Measurements from ENCODE around the gene DPPA2.
A peak's percentile ranks its signal among the peaks of the same experiment; 100 is the strongest.

Gene DPPA2

GRCh38 chr3:109334572-109334971 is 18.3 kb upstream of the DPPA2 start:
- no peak for DNase-seq
- 20% methylated on average over 1 of the region's 1 CpG for WGBS
- Histone ChIP-seq H2AK5ac (ENCODE audit: low read length, severe bottlenecking) (no peak overlapping the region), H3K14ac (ENCODE audit: low read length in 2 of 2) (no peak overlapping the region), H4K91ac (ENCODE audit: low read length) (no peak overlapping the region), H3K79me1 (replicated peaks; ENCODE audit: low read length, poor library complexity, severe bottlenecking) (no peaks in the 10 kb centered on the region), H3K4me3 (ENCODE audit: insufficient read depth in 1 of 2, low read depth in 1 of 2, low read length in 2 of 2) (no peak overlapping the region), H4K8ac (ENCODE audit: low read length) (no peak overlapping the region), H2BK5ac (ENCODE audit: low read depth, low read length, poor library complexity, severe bottlenecking) (no peak overlapping the region), H3K27ac (ENCODE audit: low read length, poor library complexity, severe bottlenecking) (no peak overlapping the region), H2BK15ac (ENCODE audit: low read depth, poor library complexity, severe bottlenecking) (no peak overlapping the region), H2BK12ac (ENCODE audit: low read length in 2 of 2) (no peak overlapping the region), H3K4me2 (ENCODE audit: low read length, poor library complexity, severe bottlenecking) (no peak overlapping the region), H3K27me3 (ENCODE audit: control insufficient read depth in 1 of 2, insufficient read depth in 1 of 2, low read length in 2 of 2) (no peaks in the 10 kb centered on the region), H3K4ac (ENCODE audit: low read depth in 1 of 2, low read length in 2 of 2) (no peak overlapping the region), H3K36me3 (ENCODE audit: control insufficient read depth in 1 of 2, insufficient read depth in 2 of 2, low read depth in 1 of 2, low read length in 2 of 2) (no peaks in the 10 kb centered on the region), H2BK120ac (ENCODE audit: low read depth, low read length) (no peak overlapping the region), H3K9ac (ENCODE audit: low read length) (no peak overlapping the region), H3K9me3 (ENCODE audit: control insufficient read depth, low read length) (no peaks in the 10 kb centered on the region), H3K4me1 (ENCODE audit: control insufficient read depth, insufficient read depth, low read depth, low read length) (peaks cover 6% of the 10 kb centered on the region), H3K18ac (ENCODE audit: low read depth in 1 of 2, low read length in 2 of 2) (no peak overlapping the region), H3K23ac (ENCODE audit: low read length in 2 of 2) (no peak overlapping the region), H2AFZ (ENCODE audit: low read depth, low read length) (no peak overlapping the region)

DNA sequence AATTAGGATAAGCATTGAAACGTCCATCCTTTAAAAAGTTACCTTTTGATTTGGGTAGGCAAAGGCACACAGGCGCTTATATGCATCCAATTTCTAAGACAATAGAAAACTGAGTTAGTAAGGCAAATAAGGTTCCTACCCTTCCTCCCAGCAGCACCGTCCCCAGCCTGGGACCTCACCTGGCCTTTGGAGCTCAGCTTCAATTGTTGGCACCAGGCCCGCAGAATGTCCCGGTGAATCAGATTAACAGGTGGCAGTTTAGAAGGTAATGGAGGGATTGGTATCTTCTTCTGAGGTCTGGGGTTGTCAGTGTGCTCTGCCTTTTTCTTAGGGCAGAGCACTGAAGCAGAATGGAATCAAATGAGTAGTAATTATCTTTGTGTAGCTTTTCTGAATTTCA is 15.4 kb upstream of the DPPA2 start:
- Histone ChIP-seq H3K27me3 (ENCODE audit: control insufficient read depth in 1 of 2, insufficient read depth in 1 of 2, low read length in 2 of 2) (no peaks in the 10 kb centered on the region), H4K8ac (ENCODE audit: low read length) (no peak overlapping the region), H3K79me1 (replicated peaks; ENCODE audit: low read length, poor library complexity, severe bottlenecking) (no peaks in the 10 kb centered on the region), H2BK15ac (ENCODE audit: low read depth, poor library complexity, severe bottlenecking) (no peak overlapping the region), H2BK12ac (ENCODE audit: low read length in 2 of 2) (no peak overlapping the region), H3K27ac (ENCODE audit: low read length, poor library complexity, severe bottlenecking) (no peak overlapping the region), H2AK5ac (ENCODE audit: low read length, severe bottlenecking) (no peak overlapping the region), H2AFZ (ENCODE audit: low read depth, low read length) (no peak overlapping the region), H3K4me3 (ENCODE audit: insufficient read depth in 1 of 2, low read depth in 1 of 2, low read length in 2 of 2) (no peak overlapping the region), H3K4me1 (ENCODE audit: control insufficient read depth, insufficient read depth, low read depth, low read length) (no peaks in the 10 kb centered on the region), H3K4me2 (ENCODE audit: low read length, poor library complexity, severe bottlenecking) (no peak overlapping the region), H3K36me3 (ENCODE audit: control insufficient read depth in 1 of 2, insufficient read depth in 2 of 2, low read depth in 1 of 2, low read length in 2 of 2) (no peaks in the 10 kb centered on the region), H3K18ac (ENCODE audit: low read depth in 1 of 2, low read length in 2 of 2) (no peak overlapping the region), H2BK120ac (ENCODE audit: low read depth, low read length) (no peak overlapping the region), H2BK5ac (ENCODE audit: low read depth, low read length, poor library complexity, severe bottlenecking) (no peak overlapping the region), H3K9ac (ENCODE audit: low read length) (no peak overlapping the region), H3K4ac (ENCODE audit: low read depth in 1 of 2, low read length in 2 of 2) (no peak overlapping the region), H3K9me3 (ENCODE audit: control insufficient read depth, low read length) (no peaks in the 10 kb centered on the region), H3K14ac (ENCODE audit: low read length in 2 of 2) (no peak overlapping the region), H3K23ac (ENCODE audit: low read length in 2 of 2) (no peak overlapping the region), H4K91ac (ENCODE audit: low read length) (peak overlapping the region; percentile 22)
- WGBS: 97% methylated on average over 3 of the region's 5 CpGs
- no peak for DNase-seq

GRCh38 chr3:109330405-109330804 is 14.1 kb upstream of the DPPA2 start:
- Histone ChIP-seq H3K27me3 (ENCODE audit: control insufficient read depth in 1 of 2, insufficient read depth in 1 of 2, low read length in 2 of 2) (no peaks in the 10 kb centered on the region), H3K14ac (ENCODE audit: low read length in 2 of 2) (no peak overlapping the region), H3K9ac (ENCODE audit: low read length) (no peak overlapping the region), H3K79me1 (replicated peaks; ENCODE audit: low read length, poor library complexity, severe bottlenecking) (no peaks in the 10 kb centered on the region), H3K36me3 (ENCODE audit: control insufficient read depth in 1 of 2, insufficient read depth in 2 of 2, low read depth in 1 of 2, low read length in 2 of 2) (no peaks in the 10 kb centered on the region), H2BK120ac (ENCODE audit: low read depth, low read length) (no peak overlapping the region), H2BK12ac (ENCODE audit: low read length in 2 of 2) (no peak overlapping the region), H3K4me2 (ENCODE audit: low read length, poor library complexity, severe bottlenecking) (no peak overlapping the region), H3K18ac (ENCODE audit: low read depth in 1 of 2, low read length in 2 of 2) (no peak overlapping the region), H4K8ac (ENCODE audit: low read length) (no peak overlapping the region), H3K4ac (ENCODE audit: low read depth in 1 of 2, low read length in 2 of 2) (no peak overlapping the region), H2BK15ac (ENCODE audit: low read depth, poor library complexity, severe bottlenecking) (no peak overlapping the region), H2AK5ac (ENCODE audit: low read length, severe bottlenecking) (no peak overlapping the region), H3K4me3 (ENCODE audit: insufficient read depth in 1 of 2, low read depth in 1 of 2, low read length in 2 of 2) (no peak overlapping the region), H4K91ac (ENCODE audit: low read length) (no peak overlapping the region), H3K4me1 (ENCODE audit: control insufficient read depth, insufficient read depth, low read depth, low read length) (no peaks in the 10 kb centered on the region), H3K9me3 (ENCODE audit: control insufficient read depth, low read length) (no peaks in the 10 kb centered on the region), H2AFZ (ENCODE audit: low read depth, low read length) (no peak overlapping the region), H3K23ac (ENCODE audit: low read length in 2 of 2) (no peak overlapping the region), H2BK5ac (ENCODE audit: low read depth, low read length, poor library complexity, severe bottlenecking) (no peak overlapping the region), H3K27ac (ENCODE audit: low read length, poor library complexity, severe bottlenecking) (no peak overlapping the region)
- 86% methylated on average over 6 of the region's 7 CpGs for whole genome bisulfite sequencing
- no peak for DNase-seq

GRCh38 chr3:109328202-109328601 is 11.9 kb upstream of the DPPA2 start:
- no peak overlapping the region for H3K14ac ChIP-seq (ENCODE audit: low read length in 2 of 2)
- no peaks in the 10 kb centered on the region for H3K79me1 ChIP-seq (replicated peaks; ENCODE audit: low read length, poor library complexity, severe bottlenecking)
- H3K18ac ChIP-seq (ENCODE audit: low read depth in 1 of 2, low read length in 2 of 2): no peak overlapping the region
- H3K27ac ChIP-seq (ENCODE audit: low read length, poor library complexity, severe bottlenecking): no peak overlapping the region
- no peak for DNase-seq
- no peak overlapping the region for H2BK120ac ChIP-seq (ENCODE audit: low read depth, low read length)
- no peak overlapping the region for H3K9ac ChIP-seq (ENCODE audit: low read length)
- H3K23ac ChIP-seq (ENCODE audit: low read length in 2 of 2): no peak overlapping the region
- WGBS: 92% methylated on average over 2 of the region's 3 CpGs
- no peak overlapping the region for H2BK5ac ChIP-seq (ENCODE audit: low read depth, low read length, poor library complexity, severe bottlenecking)
- H2BK12ac ChIP-seq (ENCODE audit: low read length in 2 of 2): no peak overlapping the region
- no peaks in the 10 kb centered on the region for H3K36me3 ChIP-seq (ENCODE audit: control insufficient read depth in 1 of 2, insufficient read depth in 2 of 2, low read depth in 1 of 2, low read length in 2 of 2)
- H3K4me1 ChIP-seq (ENCODE audit: control insufficient read depth, insufficient read depth, low read depth, low read length): no peaks in the 10 kb centered on the region
- no peak overlapping the region for H3K4ac ChIP-seq (ENCODE audit: low read depth in 1 of 2, low read length in 2 of 2)
- H4K8ac ChIP-seq (ENCODE audit: low read length): no peak overlapping the region
- no peaks in the 10 kb centered on the region for H3K27me3 ChIP-seq (ENCODE audit: control insufficient read depth in 1 of 2, insufficient read depth in 1 of 2, low read length in 2 of 2)
- H2BK15ac ChIP-seq (ENCODE audit: low read depth, poor library complexity, severe bottlenecking): no peak overlapping the region
- H3K4me2 ChIP-seq (ENCODE audit: low read length, poor library complexity, severe bottlenecking): no peak overlapping the region
- H3K4me3 ChIP-seq (ENCODE audit: insufficient read depth in 1 of 2, low read depth in 1 of 2, low read length in 2 of 2): no peak overlapping the region
- no peak overlapping the region for H2AK5ac ChIP-seq (ENCODE audit: low read length, severe bottlenecking)
- H2AFZ ChIP-seq (ENCODE audit: low read depth, low read length): no peak overlapping the region
- H3K9me3 ChIP-seq (ENCODE audit: control insufficient read depth, low read length): no peaks in the 10 kb centered on the region
- no peak overlapping the region for H4K91ac ChIP-seq (ENCODE audit: low read length)

Data from mesenchymal stem cell (in vitro differentiated cells and primary cell).